ENCODE data around the gene LRIG1. TPM values are rescaled to one million over a fixed set of nuclear protein-coding genes. Genes with fewer than 3 reads are reported as not detected.

LRIG1 gene
- total RNA-seq, 1 donor from 2014 or later: 30.7 TPM

- Histone ChIP-seq H3K27me3 (no peaks in the 10 kb centered on the region), H3K36me3 (no peaks in the 10 kb centered on the region), H3K27ac (no peak overlapping the region), H3K4me1 (no peaks in the 10 kb centered on the region), H3K9me3 (no peaks in the 10 kb centered on the region), H3K4me3 (no peak overlapping the region)
- no peak for DNase-seq (ENCODE audit: extremely low spot score in 2 of 2)
- intact Hi-C loops (cut with DNase I): no loop called here
- TF ChIP-seq POLR2A (IDR thresholded peaks at IDR 0.05) (no peak), POLR2AphosphoS5 (IDR thresholded peaks at IDR 0.05; ENCODE audit: insufficient read depth in 1 of 2, low read depth in 1 of 2) (no peak), CTCF (IDR thresholded peaks at IDR 0.05) (no peak)
Measured at GRCh38 chr3:66348704-66349103, 152.1 kb downstream of the LRIG1 start.

GRCh38 chr3:66344848-66345578, 155.8 kb downstream of the LRIG1 start:
- intact Hi-C loops (cut with DNase I): no loop called here
- H3K27ac ChIP-seq: no peak overlapping the region
- TF ChIP-seq POLR2AphosphoS5 (IDR thresholded peaks at IDR 0.05; ENCODE audit: insufficient read depth in 1 of 2, low read depth in 1 of 2) (no peak), CTCF (IDR thresholded peaks at IDR 0.05) (no peak), POLR2A (IDR thresholded peaks at IDR 0.05) (no peak)

GRCh38 chr3:66344391-66344811, 156.4 kb downstream of the LRIG1 start:
- no peak overlapping the region for H3K27ac ChIP-seq

More at GRCh38 chr3:66344848-66345578, 155.8 kb downstream of the LRIG1 start:
- Histone ChIP-seq H3K36me3 (no peaks in the 10 kb centered on the region), H3K4me3 (no peak overlapping the region), H3K27me3 (no peaks in the 10 kb centered on the region), H3K4me1 (no peaks in the 10 kb centered on the region), H3K9me3 (no peaks in the 10 kb centered on the region)
- no peak for DNase-seq (ENCODE audit: extremely low spot score in 2 of 2)

GRCh38 chr3:66342717-66343356, 158.0 kb downstream of the LRIG1 start:
- no peaks in the 10 kb centered on the region for H3K36me3 ChIP-seq
- no peak overlapping the region for H3K4me3 ChIP-seq
- H3K27me3 ChIP-seq: no peaks in the 10 kb centered on the region
- intact Hi-C loops (cut with DNase I): no loop called here
- no peaks in the 10 kb centered on the region for H3K9me3 ChIP-seq
- no peaks in the 10 kb centered on the region for H3K4me1 ChIP-seq
- H3K27ac ChIP-seq: no peak overlapping the region
- no peak for TF ChIP-seq CTCF (IDR thresholded peaks at IDR 0.05)
- no peak for DNase-seq (ENCODE audit: extremely low spot score in 2 of 2)

More at GRCh38 chr3:66344391-66344811, 156.4 kb downstream of the LRIG1 start:
- Histone ChIP-seq H3K4me3 (no peak overlapping the region), H3K36me3 (no peaks in the 10 kb centered on the region), H3K27me3 (no peaks in the 10 kb centered on the region), H3K4me1 (no peaks in the 10 kb centered on the region), H3K9me3 (no peaks in the 10 kb centered on the region)
- TF ChIP-seq POLR2AphosphoS5 (IDR thresholded peaks at IDR 0.05; ENCODE audit: insufficient read depth in 1 of 2, low read depth in 1 of 2) (no peak), CTCF (IDR thresholded peaks at IDR 0.05) (no peak), POLR2A (IDR thresholded peaks at IDR 0.05) (no peak)
- DNase-seq (ENCODE audit: extremely low spot score in 2 of 2): no peak
- intact Hi-C loops (cut with DNase I): no loop called here

GRCh38 chr3:66338927-66339326, 161.9 kb downstream of the LRIG1 start:
- Histone ChIP-seq H3K27ac (no peak overlapping the region), H3K27me3 (no peaks in the 10 kb centered on the region), H3K9me3 (no peaks in the 10 kb centered on the region), H3K4me1 (no peaks in the 10 kb centered on the region), H3K36me3 (no peaks in the 10 kb centered on the region), H3K4me3 (no peak overlapping the region)
- intact Hi-C loops (cut with DNase I): no loop called here
- no peak for TF ChIP-seq CTCF (IDR thresholded peaks at IDR 0.05)
- no peak for TF ChIP-seq POLR2A (IDR thresholded peaks at IDR 0.05)
- TF ChIP-seq POLR2AphosphoS5 (IDR thresholded peaks at IDR 0.05; ENCODE audit: insufficient read depth in 1 of 2, low read depth in 1 of 2): no peak
- no peak for DNase-seq (ENCODE audit: extremely low spot score in 2 of 2)
